Panc1 (cell line): ENCODE measurements around the gene EHBP1L1. TPM values are rescaled to one million over a fixed set of nuclear protein-coding genes. Genes with fewer than 3 reads are reported as not detected.

Source experiments
- ATAC-seq: fragments of 200-7000 bp; cut with Tn5 transposase; 2 replicates; pipeline ENCODE4 v1.9.1; 2020; ENCODE audit warnings: mild to moderate bottlenecking, moderate library complexity
- BruUV-seq: library from RNA; stranded (reverse); fragments of 400-500 nt; replicated peaks from 2 replicates; lab custom pipeline; 2021; lab: Mats Ljungman, UMichigan
- CTCF ChIA-PET: fragments of 300-600 bp; sonication (Branson Sonifier 250); formaldehyde crosslinking; loops from one replicate; lab custom pipeline; 2022; ENCODE audit warnings: antibody characterized with exemption; lab: Charles Lee
- POLR2A ChIA-PET: fragments of 300-600 bp; sonication (Branson Sonifier 250); formaldehyde crosslinking; loops from one replicate; lab custom pipeline; 2022; ENCODE audit warnings: antibody characterized with exemption; lab: Charles Lee
- DNase-seq: peaks from one replicate; pipeline ENCODE4 v3.0.0-alpha.2; 2010; ENCODE audit warnings: low read depth, low spot score
- H3K27ac ChIP-seq: 2 replicates; pipeline ENCODE4 v1.5.1; 2011; ENCODE audit warnings: mild to moderate bottlenecking, low read length, inconsistent platforms
- H3K27me3 ChIP-seq: fragments of 200-500 bp; sonication (Bioruptor generic); 2 replicates; pipeline ENCODE4 v1.6.0; 2014; ENCODE audit warnings: low read length, inconsistent platforms; ENCODE audit not compliant: control insufficient read depth, insufficient read depth
- H3K36me3 ChIP-seq: fragments of 200-500 bp; sonication (Bioruptor generic); 2 replicates; pipeline ENCODE4 v1.5.1; 2014; ENCODE audit warnings: inconsistent platforms, mild to moderate bottlenecking, low read length, moderate library complexity; ENCODE audit not compliant: control insufficient read depth, insufficient read depth
- H3K4me1 ChIP-seq: 2 replicates; pipeline ENCODE4 v1.5.1; 2011; ENCODE audit warnings: inconsistent platforms, mild to moderate bottlenecking, low read length, moderate library complexity; ENCODE audit not compliant: control insufficient read depth, insufficient read depth
- H3K4me3 ChIP-seq, 2 experiments: 2 replicates each; pipeline ENCODE4 v1.5.1; 2011 to 2012; ENCODE audit warnings: low read depth in 2 of 2, low read length in 2 of 2, mild to moderate bottlenecking in 2 of 2, inconsistent platforms in 1 of 2, moderate library complexity in 1 of 2
- H3K9me3 ChIP-seq: fragments of 200-500 bp; sonication (Bioruptor generic); 2 replicates; pipeline ENCODE4 v1.5.1; 2014; ENCODE audit warnings: low read depth, mild to moderate bottlenecking, inconsistent platforms, low read length, moderate library complexity; ENCODE audit not compliant: control insufficient read depth, insufficient read depth
- POLR2AphosphoS5 ChIP-seq: IDR thresholded peaks from 2 replicates; pipeline ENCODE4 v1.6.1; 2012; ENCODE audit warnings: mild to moderate bottlenecking, low read depth, low read length, moderate library complexity
- SIN3A ChIP-seq: IDR thresholded peaks from 2 replicates; pipeline ENCODE4 v1.6.1; 2012; ENCODE audit warnings: low read depth, mild to moderate bottlenecking, low read length, moderate library complexity, borderline replicate concordance; ENCODE audit not compliant: insufficient read depth
- TCF7L2 ChIP-seq: IDR thresholded peaks from 2 replicates; pipeline ENCODE4 v1.6.1; 2011; ENCODE audit warnings: mild to moderate bottlenecking, low read depth, low read length, inconsistent platforms
- in situ Hi-C: cut with HindIII; loops from 2 replicates; pipeline ENCODE4 v1.10.0; 2016; ENCODE audit warnings: low sequenced_read_pairs, low pct_unique_long_range_greater_than_20kb
- intact Hi-C: fragments of 100-400 bp; cut with micrococcal nuclease; formaldehyde crosslinking; loops from one replicate; pipeline ENCODE4 v1.10.0; 2022; ENCODE audit not compliant: unreplicated experiment
- total RNA-seq: library from RNA; stranded (reverse); gene quantifications from one replicate; pipeline ENCODE4 v1.2.1, GENCODE V29; 2021; ENCODE audit not compliant: unreplicated experiment
- TF ChIP-seq, protein P1 (sequence below): fragments of 450-650 bp; IDR thresholded peaks from 2 replicates; pipeline ENCODE4 v1.5.1; 2017; ENCODE audit warnings: mild to moderate bottlenecking
- TF ChIP-seq, protein P2 (sequence below), 2 experiments: IDR thresholded peaks; 2 replicates each; pipeline ENCODE4 v1.6.1; 2011 to 2012; ENCODE audit warnings: low read depth in 2 of 2, control low read depth in 1 of 2, low read length in 1 of 2, mild to moderate bottlenecking in 1 of 2, moderate library complexity in 1 of 2; ENCODE audit not compliant: insufficient read depth in 1 of 2

Gene EHBP1L1
- total RNA-seq, 1 experiment from 2014 or later, result 108 TPM

DNA sequence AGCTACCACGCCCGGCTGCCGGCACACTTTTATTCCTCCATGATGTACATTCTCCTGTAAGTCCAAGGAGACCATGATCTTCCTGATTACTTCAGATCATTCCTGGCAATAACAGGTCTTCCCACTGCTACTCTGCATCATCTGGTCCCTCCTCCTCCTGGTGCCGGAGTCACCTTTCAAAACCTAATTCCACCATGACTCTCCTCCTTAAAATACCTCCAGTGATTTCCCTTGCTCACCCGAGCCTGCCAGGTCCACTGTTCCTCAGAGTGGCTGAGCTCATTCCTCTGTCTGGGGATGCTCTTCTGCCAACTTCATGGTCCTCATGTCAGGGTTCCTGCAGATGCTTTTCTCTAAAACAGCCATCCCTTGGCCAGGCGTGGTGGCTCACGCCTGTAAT lies 13.8 kb upstream of the EHBP1L1 start:
- Histone ChIP-seq H3K4me1 (peaks cover 33% of the 10 kb centered on the region), H3K27ac (no peak overlapping the region), H3K36me3 (no peaks in the 10 kb centered on the region), H3K4me3 (no peak overlapping the region), H3K9me3 (no peaks in the 10 kb centered on the region), H3K27me3 (no peaks in the 10 kb centered on the region)
- DNase-seq (no peak), ATAC-seq (no peak)
- intact Hi-C loops, result no loop called here
- ChIA-PET CTCF (interaction anchor here (0.7 kb wide), 1 partner anchor 10 kb away, joined by 3 read pairs; the partner anchor contains the start of gene FAM89B), POLR2A (interaction anchor here (0.5 to 0.7 kb wide), 2 partner anchors 15 to 363 kb away, joined by 3 to 4 read pairs; no protein-coding TSS in a partner anchor)
- in situ Hi-C loops, result no loop called here
- TF ChIP-seq, protein P1, sequence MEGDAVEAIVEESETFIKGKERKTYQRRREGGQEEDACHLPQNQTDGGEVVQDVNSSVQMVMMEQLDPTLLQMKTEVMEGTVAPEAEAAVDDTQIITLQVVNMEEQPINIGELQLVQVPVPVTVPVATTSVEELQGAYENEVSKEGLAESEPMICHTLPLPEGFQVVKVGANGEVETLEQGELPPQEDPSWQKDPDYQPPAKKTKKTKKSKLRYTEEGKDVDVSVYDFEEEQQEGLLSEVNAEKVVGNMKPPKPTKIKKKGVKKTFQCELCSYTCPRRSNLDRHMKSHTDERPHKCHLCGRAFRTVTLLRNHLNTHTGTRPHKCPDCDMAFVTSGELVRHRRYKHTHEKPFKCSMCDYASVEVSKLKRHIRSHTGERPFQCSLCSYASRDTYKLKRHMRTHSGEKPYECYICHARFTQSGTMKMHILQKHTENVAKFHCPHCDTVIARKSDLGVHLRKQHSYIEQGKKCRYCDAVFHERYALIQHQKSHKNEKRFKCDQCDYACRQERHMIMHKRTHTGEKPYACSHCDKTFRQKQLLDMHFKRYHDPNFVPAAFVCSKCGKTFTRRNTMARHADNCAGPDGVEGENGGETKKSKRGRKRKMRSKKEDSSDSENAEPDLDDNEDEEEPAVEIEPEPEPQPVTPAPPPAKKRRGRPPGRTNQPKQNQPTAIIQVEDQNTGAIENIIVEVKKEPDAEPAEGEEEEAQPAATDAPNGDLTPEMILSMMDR, result no peak
- TF ChIP-seq TCF7L2 (no peak), SIN3A (no peak), POLR2AphosphoS5 (no peak)
- TF ChIP-seq, protein P2, sequence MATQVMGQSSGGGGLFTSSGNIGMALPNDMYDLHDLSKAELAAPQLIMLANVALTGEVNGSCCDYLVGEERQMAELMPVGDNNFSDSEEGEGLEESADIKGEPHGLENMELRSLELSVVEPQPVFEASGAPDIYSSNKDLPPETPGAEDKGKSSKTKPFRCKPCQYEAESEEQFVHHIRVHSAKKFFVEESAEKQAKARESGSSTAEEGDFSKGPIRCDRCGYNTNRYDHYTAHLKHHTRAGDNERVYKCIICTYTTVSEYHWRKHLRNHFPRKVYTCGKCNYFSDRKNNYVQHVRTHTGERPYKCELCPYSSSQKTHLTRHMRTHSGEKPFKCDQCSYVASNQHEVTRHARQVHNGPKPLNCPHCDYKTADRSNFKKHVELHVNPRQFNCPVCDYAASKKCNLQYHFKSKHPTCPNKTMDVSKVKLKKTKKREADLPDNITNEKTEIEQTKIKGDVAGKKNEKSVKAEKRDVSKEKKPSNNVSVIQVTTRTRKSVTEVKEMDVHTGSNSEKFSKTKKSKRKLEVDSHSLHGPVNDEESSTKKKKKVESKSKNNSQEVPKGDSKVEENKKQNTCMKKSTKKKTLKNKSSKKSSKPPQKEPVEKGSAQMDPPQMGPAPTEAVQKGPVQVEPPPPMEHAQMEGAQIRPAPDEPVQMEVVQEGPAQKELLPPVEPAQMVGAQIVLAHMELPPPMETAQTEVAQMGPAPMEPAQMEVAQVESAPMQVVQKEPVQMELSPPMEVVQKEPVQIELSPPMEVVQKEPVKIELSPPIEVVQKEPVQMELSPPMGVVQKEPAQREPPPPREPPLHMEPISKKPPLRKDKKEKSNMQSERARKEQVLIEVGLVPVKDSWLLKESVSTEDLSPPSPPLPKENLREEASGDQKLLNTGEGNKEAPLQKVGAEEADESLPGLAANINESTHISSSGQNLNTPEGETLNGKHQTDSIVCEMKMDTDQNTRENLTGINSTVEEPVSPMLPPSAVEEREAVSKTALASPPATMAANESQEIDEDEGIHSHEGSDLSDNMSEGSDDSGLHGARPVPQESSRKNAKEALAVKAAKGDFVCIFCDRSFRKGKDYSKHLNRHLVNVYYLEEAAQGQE (IDR thresholded peaks at IDR 0.05; ENCODE audit: insufficient read depth in 1 of 2, low read depth in 2 of 2, low read length in 1 of 2), result no peak
- BruUV-seq, result no TSS peak

DNA sequence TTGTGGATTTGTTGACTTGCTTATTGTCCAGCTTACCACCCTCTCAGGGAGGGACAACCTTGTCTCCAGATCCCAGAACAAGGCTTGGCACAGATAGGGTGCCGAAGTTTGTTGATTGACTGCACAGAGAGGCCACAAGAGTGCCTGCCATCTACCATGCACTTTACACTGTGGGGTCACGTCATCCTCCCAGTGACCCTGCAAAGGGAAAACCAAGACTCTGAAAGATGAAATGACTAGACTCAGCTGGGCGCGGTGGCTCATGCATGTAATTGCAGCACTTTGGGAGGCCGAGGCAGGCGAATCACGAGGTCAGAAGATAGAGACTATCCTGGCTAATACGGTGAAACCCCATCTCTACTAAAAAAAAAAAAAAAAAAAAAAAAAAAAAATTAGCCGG lies 13.1 kb upstream of the EHBP1L1 start:
- BruUV-seq, result no TSS peak
- ATAC-seq, result no peak
- Histone ChIP-seq H3K27me3 (no peaks in the 10 kb centered on the region), H3K36me3 (no peaks in the 10 kb centered on the region), H3K27ac (no peak overlapping the region), H3K4me3 (no peak overlapping the region), H3K9me3 (no peaks in the 10 kb centered on the region), H3K4me1 (peaks cover 29% of the 10 kb centered on the region)
- intact Hi-C loops, result no loop called here
- TF ChIP-seq, protein P1, result no peak
- TF ChIP-seq, protein P2 (IDR thresholded peaks at IDR 0.05; ENCODE audit: insufficient read depth in 1 of 2, low read depth in 2 of 2, low read length in 1 of 2), result no peak
- TF ChIP-seq SIN3A, result no peak
- TF ChIP-seq TCF7L2, result no peak
- TF ChIP-seq POLR2AphosphoS5, result no peak
- DNase-seq, result no peak
- in situ Hi-C loops, result no loop called here
- ChIA-PET CTCF (interaction anchor here (0.6 to 0.7 kb wide), 2 partner anchors 182 to 189 kb away, joined by 4 to 9 read pairs; no protein-coding TSS in a partner anchor), POLR2A (no interaction called here)
